Neural crest cell (in vitro differentiated cells): ENCODE data around the gene IFITM5. TPM values are rescaled to one million over a fixed set of nuclear protein-coding genes. Genes with fewer than 3 reads are reported as not detected.

ENCODE experiments used
- DNase-seq: peaks from one replicate; pipeline ENCODE4 v3.0.0; 2021; ENCODE audit warnings: low read depth, mixed read lengths, low spot score
- H3K27ac Mint-ChIP-seq: one replicate; pipeline ENCODE4 v1.8.0; 2021; ENCODE audit warnings: mild to moderate bottlenecking, mixed read lengths; ENCODE audit not compliant: unreplicated experiment
- H3K27me3 Mint-ChIP-seq: 2 replicates; pipeline ENCODE4 v1.8.0; 2021; ENCODE audit warnings: low read depth, mild to moderate bottlenecking, mixed read lengths
- H3K36me3 Mint-ChIP-seq: 2 replicates; pipeline ENCODE4 v1.8.0; 2021; ENCODE audit warnings: low read depth, mild to moderate bottlenecking, mixed read lengths
- H3K4me1 Mint-ChIP-seq: 2 replicates; pipeline ENCODE4 v1.8.0; 2021; ENCODE audit warnings: mixed read lengths
- H3K4me3 Mint-ChIP-seq: one replicate; pipeline ENCODE4 v1.8.0; 2021; ENCODE audit warnings: mild to moderate bottlenecking, mixed read lengths
- H3K9me3 Mint-ChIP-seq: 2 replicates; pipeline ENCODE4 v1.8.0; 2021; ENCODE audit warnings: mixed read lengths
- CTCF ChIP-seq: fragments of 200-600 bp; sonication (generic); conservative IDR thresholded peaks from 2 replicates; pipeline ENCODE4 v1.5.0; 2021; ENCODE audit warnings: antibody characterized with exemption, mild to moderate bottlenecking
- total RNA-seq: library from RNA; stranded (reverse); gene quantifications from 2 replicates; pipeline ENCODE4 v1.2.1, GENCODE V29; 2021

IFITM5 gene
- total RNA-seq, 1 donor from 2014 or later: not detected

- Mint-ChIP-seq H3K4me3 (peak overlapping the region; percentile 38), H3K9me3 (no peaks in the 10 kb centered on the region), H3K27me3 (peaks cover 13% of the 10 kb centered on the region), H3K27ac (peak overlapping the region; percentile 19), H3K4me1 (peaks cover 3% of the 10 kb centered on the region), H3K36me3 (no peaks in the 10 kb centered on the region)
- TF ChIP-seq CTCF: no peak
- no peak for DNase-seq
Observed at GRCh38 chr11:291281-292210, 7.8 kb downstream of the IFITM5 start.

DNA sequence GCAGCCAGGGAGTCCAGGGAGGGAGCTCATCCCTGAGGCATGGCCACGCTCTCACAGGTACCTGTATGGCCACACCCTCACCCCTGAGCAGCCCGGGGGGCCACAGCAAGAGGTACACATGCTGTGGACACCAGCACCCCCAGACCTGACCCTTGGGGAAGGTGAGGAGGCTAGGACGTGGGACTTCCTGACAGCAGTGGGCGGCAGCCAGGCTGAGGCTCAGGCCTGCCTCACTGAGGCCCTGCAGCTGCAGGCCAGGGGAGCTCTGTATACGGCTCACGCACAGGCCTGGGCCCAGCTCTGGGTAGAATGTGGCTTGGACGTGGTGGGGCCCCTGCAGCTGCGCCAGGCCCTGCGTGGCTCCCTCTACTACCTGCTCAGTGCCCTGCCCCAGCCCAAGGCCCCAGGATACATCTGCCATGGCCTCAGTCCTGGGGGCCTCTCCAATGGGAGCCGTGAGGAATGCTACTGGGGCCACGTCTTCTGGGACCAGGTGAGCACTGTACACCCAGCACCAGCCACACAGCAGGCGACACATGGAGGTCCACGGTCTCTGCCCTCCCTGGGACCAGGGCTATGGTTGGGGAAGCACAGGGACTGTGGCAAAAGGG, 8.6 kb downstream of the IFITM5 start:
- peaks cover 13% of the 10 kb centered on the region for H3K27me3 Mint-ChIP-seq

DNA sequence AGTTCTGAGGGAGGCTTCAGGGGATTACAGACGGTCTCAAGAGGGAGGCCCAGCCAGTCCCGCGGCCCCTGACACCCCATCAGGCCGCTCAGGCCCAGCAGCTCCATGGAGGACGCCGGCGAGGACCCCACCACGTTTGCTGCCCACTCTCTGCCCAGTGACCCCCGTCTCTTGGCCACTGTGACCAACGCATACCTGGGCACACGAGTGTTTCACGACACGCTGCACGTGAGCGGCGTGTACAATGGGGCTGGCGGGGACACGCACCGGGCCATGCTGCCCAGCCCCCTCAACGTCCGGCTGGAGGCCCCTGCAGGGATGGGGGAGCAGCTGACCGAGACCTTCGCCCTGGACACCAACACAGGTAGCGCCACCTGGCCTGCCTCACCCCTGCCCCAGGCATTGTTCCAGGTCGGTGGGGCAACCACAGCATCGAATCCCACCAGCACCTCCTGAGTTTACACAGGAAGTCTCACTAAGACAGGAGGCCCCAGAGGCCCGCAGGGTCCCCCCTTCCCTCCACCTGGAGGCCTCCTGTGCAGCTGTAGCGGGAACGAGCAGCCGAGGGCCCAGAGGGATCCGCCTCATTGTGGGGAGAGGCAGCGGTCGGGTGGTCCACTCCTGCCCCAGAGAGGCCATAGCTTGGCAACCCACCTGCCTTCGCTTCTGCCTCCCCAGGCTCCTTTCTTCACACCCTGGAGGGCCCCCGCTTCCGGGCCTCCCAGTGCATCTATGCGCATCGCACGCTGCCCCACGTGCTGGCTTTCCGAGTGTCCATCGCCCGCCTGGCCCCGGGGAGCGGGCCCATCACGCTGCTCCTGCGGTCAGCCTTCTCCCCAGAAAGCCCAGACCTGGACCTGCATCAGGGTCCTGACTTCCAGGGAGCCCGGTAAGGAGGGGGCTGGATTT, 9.4 kb downstream of the IFITM5 start:
- no peaks in the 10 kb centered on the region for H3K9me3 Mint-ChIP-seq
- H3K27me3 Mint-ChIP-seq: peaks cover 13% of the 10 kb centered on the region
- H3K4me3 Mint-ChIP-seq: peak overlapping the region; percentile 77
- no peaks in the 10 kb centered on the region for H3K36me3 Mint-ChIP-seq
- DNase-seq: no peak
- H3K4me1 Mint-ChIP-seq: peaks cover 3% of the 10 kb centered on the region
- no peak overlapping the region for H3K27ac Mint-ChIP-seq
- TF ChIP-seq CTCF: no peak

More for the DNA sequence above, 8.6 kb downstream of the IFITM5 start:
- no peak for DNase-seq
- Mint-ChIP-seq H3K4me1 (peaks cover 3% of the 10 kb centered on the region), H3K27ac (no peak overlapping the region), H3K36me3 (no peaks in the 10 kb centered on the region), H3K4me3 (peak overlapping the region; percentile 59), H3K9me3 (no peaks in the 10 kb centered on the region)
- TF ChIP-seq CTCF: no peak

DNA sequence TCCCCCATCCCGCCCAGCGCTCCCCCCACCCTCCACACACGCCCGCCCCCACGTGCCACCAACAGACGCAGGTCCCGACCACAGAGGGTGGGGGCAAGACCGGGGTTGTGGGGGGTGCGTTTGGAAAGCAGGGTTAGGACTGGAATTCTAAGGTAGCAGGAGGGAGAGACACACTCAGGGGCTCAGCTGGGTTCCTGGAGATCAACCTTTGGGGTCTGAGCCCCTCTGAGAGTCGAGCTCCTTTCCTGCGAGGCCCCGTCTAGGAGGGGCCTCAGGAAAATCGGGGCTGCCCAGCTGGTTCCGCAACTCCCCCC, 10.0 kb downstream of the IFITM5 start:
- no peak for DNase-seq
- H3K27me3 Mint-ChIP-seq: peaks cover 13% of the 10 kb centered on the region
- no peak overlapping the region for H3K27ac Mint-ChIP-seq
- no peak for TF ChIP-seq CTCF
- H3K4me3 Mint-ChIP-seq: peak overlapping the region; percentile 77
- H3K9me3 Mint-ChIP-seq: no peaks in the 10 kb centered on the region
- peaks cover 3% of the 10 kb centered on the region for H3K4me1 Mint-ChIP-seq
- no peaks in the 10 kb centered on the region for H3K36me3 Mint-ChIP-seq
